Mesothelial cell of epicardium (in vitro differentiated cells): ENCODE results near the gene PRR30. TPM values are rescaled to one million over a fixed set of nuclear protein-coding genes. Genes with fewer than 3 reads are reported as not detected.

ENCODE experiments used
- DNase-seq, 2 experiments: peaks; one replicate each; pipeline ENCODE4 v3.0.0; 2021; ENCODE audit warnings: low spot score in 2 of 2; ENCODE audit not compliant: unreplicated experiment in 2 of 2
- H3K27ac Mint-ChIP-seq: 2 replicates; pipeline ENCODE4 v1.8.0; 2021; ENCODE audit warnings: mixed read lengths
- H3K27me3 Mint-ChIP-seq: 2 replicates; pipeline ENCODE4 v1.8.0; 2021; ENCODE audit warnings: low read depth, mixed read lengths
- H3K36me3 Mint-ChIP-seq: 2 replicates; pipeline ENCODE4 v1.8.0; 2021; ENCODE audit warnings: mixed read lengths
- H3K4me1 Mint-ChIP-seq: 2 replicates; pipeline ENCODE4 v1.8.0; 2021; ENCODE audit warnings: mixed read lengths
- H3K4me3 Mint-ChIP-seq: 2 replicates; pipeline ENCODE4 v1.8.0; 2021; ENCODE audit warnings: mild to moderate bottlenecking, moderate library complexity, mixed read lengths
- H3K9me3 Mint-ChIP-seq: 2 replicates; pipeline ENCODE4 v1.8.0; 2021; ENCODE audit warnings: mixed read lengths
- CTCF ChIP-seq: fragments of 200-600 bp; sonication (generic); IDR thresholded peaks from one replicate; pipeline ENCODE4 v1.5.0; 2021; ENCODE audit warnings: antibody characterized with exemption; ENCODE audit not compliant: unreplicated experiment
- total RNA-seq: library from RNA; stranded (reverse); gene quantifications from 3 replicates; pipeline ENCODE4 v1.2.1, GENCODE V29; 2021

The PRR30 gene
- total RNA-seq, 1 donor from 2014 or later, result not detected

GRCh38 chr2:27159271-27159670, 20.1 kb upstream of the PRR30 start:
- Mint-ChIP-seq H3K4me3 (no peak overlapping the region), H3K36me3 (no peaks in the 10 kb centered on the region), H3K9me3 (no peaks in the 10 kb centered on the region), H3K27ac (no peak overlapping the region), H3K4me1 (no peaks in the 10 kb centered on the region), H3K27me3 (no peaks in the 10 kb centered on the region)
- TF ChIP-seq CTCF, result no peak
- no peak for DNase-seq

- Mint-ChIP-seq H3K9me3 (no peaks in the 10 kb centered on the region), H3K4me3 (no peak overlapping the region), H3K27ac (no peak overlapping the region), H3K36me3 (no peaks in the 10 kb centered on the region), H3K4me1 (peaks cover 2% of the 10 kb centered on the region), H3K27me3 (peaks cover under 1% of the 10 kb centered on the region)
- no peak for TF ChIP-seq CTCF
- no peak for DNase-seq
These were observed 19.3 kb upstream of the PRR30 start for GRCh38 chr2:27158468-27158867.

GRCh38 chr2:27155069-27155520, 15.9 kb upstream of the PRR30 start:
- no peaks in the 10 kb centered on the region for H3K36me3 Mint-ChIP-seq
- no peaks in the 10 kb centered on the region for H3K9me3 Mint-ChIP-seq
- H3K27me3 Mint-ChIP-seq, result peaks cover 2% of the 10 kb centered on the region
- TF ChIP-seq CTCF, result no peak
- H3K27ac Mint-ChIP-seq, result no peak overlapping the region
- H3K4me3 Mint-ChIP-seq, result no peak overlapping the region
- peaks cover 3% of the 10 kb centered on the region for H3K4me1 Mint-ChIP-seq
- DNase-seq, result no peak

GRCh38 chr2:27154488-27154887, 15.3 kb upstream of the PRR30 start:
- no peak for DNase-seq
- Mint-ChIP-seq H3K27ac (no peak overlapping the region), H3K36me3 (no peaks in the 10 kb centered on the region), H3K9me3 (no peaks in the 10 kb centered on the region), H3K4me1 (peaks cover 3% of the 10 kb centered on the region), H3K27me3 (peaks cover 2% of the 10 kb centered on the region), H3K4me3 (no peak overlapping the region)
- TF ChIP-seq CTCF, result no peak

- peaks cover 2% of the 10 kb centered on the region for H3K27me3 Mint-ChIP-seq
These were observed 13.7 kb upstream of the PRR30 start for GRCh38 chr2:27152796-27153464.

More at GRCh38 chr2:27152796-27153464, 13.7 kb upstream of the PRR30 start:
- no peaks in the 10 kb centered on the region for H3K9me3 Mint-ChIP-seq
- no peak for TF ChIP-seq CTCF
- no peak for DNase-seq
- no peak overlapping the region for H3K27ac Mint-ChIP-seq
- no peak overlapping the region for H3K4me3 Mint-ChIP-seq
- peaks cover 3% of the 10 kb centered on the region for H3K4me1 Mint-ChIP-seq
- H3K36me3 Mint-ChIP-seq, result no peaks in the 10 kb centered on the region
